Globus pallidus (tissue), 1 donor: Measurements from ENCODE around the gene TTC7B.

Source experiments
- DNase-seq: peaks from one replicate; pipeline ENCODE4 v3.0.0-alpha.2; 2015; ENCODE audit warnings: low spot score

TTC7B gene

GRCh38 chr14:90617961-90618360 is 198.3 kb downstream of the TTC7B start:
- no peak for DNase-seq

- DNase-seq = no peak
These were observed 199.3 kb downstream of the TTC7B start for GRCh38 chr14:90616881-90617280.

DNA sequence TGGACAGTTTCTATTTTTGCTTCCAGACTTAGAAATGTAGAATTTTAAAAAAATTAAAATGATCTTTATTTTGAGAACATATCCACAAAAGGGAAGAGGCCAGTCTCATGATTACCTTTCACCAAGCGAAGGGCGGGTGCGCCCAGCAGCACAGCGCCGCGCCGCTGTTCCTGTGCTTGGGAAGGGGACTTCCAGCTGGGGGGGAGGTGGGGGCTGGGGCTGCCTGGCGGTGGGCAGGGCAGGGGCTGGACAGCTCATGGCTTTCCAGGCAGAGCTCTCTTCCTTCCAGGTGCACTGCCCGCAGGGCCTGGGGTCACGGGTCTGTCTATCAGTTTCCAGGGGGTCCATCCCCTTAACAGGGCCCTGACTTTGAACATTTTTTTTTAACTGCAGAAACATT is 199.9 kb downstream of the TTC7B start:
- no peak for DNase-seq

GRCh38 chr14:90615517-90616060 is 200.6 kb downstream of the TTC7B start:
- no peak for DNase-seq

GRCh38 chr14:90614696-90615516 is 201.3 kb downstream of the TTC7B start:
- DNase-seq = no peak

DNA sequence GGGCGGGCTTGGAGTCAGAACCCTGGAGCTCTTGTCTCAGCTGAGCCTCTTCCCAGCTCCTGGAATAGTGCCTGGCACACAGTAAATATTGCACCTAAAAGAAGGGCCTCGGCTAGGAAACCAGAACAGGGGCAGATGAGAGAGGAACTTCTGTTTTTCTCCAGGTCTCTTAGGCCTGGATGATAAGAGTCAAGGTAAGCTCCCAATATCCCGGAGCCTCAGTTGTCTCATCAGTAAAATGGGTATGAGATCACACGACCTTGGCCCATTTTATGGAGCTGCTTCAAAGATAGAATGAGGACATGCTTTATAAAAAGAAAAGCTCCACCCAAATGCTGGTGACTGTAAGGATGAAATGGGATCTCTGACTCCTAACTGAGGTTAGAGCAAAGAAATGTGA is 202.2 kb downstream of the TTC7B start:
- no peak for DNase-seq

DNA sequence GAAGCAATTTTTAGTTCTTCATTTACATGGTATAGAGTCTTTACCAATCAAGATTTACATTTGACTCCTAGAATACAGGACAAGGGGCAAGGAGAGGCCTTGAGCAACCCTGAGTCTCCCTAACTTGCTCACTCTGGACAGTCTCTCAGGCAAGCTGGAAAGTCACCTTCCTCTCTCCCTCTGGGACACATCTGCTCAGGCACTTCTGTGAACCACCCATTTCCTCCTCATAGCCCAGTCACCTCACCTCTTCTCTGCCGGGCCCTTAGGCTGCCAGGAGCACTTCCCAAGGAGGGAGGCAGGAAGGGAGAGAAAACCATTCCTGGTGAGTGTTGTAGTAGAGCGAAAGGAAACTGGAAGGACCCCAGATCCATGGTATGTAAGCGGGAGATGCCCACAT is 202.8 kb downstream of the TTC7B start:
- DNase-seq = no peak

DNA sequence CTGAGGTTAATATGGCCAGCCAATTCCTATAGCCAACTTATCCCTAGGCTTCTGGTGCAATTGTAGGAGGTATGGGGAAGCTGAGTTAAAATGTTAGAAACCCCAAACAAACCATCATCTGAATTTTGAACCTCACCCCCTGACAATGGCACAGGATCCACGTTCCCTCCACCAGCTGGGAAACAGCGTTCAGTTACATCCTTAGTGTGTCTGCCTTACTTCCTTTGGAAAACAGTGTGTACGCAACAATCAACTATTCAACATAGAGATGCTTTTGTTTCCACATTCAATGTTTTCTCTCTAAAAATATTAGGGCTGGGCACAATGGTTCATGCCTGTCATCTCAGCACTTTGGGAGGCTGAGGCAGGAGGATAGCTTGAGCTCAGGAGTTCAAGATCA is 203.4 kb downstream of the TTC7B start:
- DNase-seq = no peak

DNA sequence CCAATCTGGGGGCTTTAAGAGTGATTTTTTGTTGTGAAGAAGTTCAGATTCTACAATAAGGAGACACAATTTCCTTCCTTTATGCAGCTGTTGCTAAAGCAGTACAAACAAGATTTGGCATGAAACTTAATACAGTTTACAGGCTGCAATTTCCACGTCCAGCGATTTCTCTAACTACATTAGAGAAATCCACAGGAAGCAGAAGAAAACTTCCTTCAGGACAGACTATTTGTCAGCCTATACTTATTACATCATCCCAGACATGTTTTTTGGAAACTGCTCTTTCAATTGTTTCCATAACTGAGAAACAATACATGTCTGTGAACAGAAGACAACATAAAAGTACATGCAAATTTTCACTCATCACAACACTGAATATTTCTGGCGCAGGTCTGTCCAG is 204.3 kb downstream of the TTC7B start:
- no peak for DNase-seq

GRCh38 chr14:90611501-90611900 is 204.7 kb downstream of the TTC7B start:
- no peak for DNase-seq

GRCh38 chr14:90610346-90611040 is 205.7 kb downstream of the TTC7B start:
- DNase-seq = no peak

DNA sequence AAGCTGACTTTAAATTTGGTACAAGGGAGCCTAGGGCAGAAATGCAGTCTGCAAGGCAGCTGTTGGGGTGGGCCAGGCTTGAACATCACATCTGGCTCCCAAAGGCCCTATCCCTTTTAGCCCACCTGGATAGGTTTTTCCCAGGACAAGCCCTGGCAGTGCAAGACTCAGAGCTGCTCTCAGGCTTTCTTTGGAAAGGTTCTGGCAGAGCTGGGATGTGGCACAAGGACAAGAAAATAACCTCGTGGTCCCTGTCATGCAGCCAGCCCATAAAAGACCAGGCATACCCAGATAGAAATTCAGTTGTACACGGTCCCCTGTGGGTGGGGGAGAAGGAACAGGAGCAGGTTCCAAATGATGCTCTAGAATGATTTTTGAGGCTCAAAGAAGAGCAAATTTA is 206.9 kb downstream of the TTC7B start:
- no peak for DNase-seq

DNA sequence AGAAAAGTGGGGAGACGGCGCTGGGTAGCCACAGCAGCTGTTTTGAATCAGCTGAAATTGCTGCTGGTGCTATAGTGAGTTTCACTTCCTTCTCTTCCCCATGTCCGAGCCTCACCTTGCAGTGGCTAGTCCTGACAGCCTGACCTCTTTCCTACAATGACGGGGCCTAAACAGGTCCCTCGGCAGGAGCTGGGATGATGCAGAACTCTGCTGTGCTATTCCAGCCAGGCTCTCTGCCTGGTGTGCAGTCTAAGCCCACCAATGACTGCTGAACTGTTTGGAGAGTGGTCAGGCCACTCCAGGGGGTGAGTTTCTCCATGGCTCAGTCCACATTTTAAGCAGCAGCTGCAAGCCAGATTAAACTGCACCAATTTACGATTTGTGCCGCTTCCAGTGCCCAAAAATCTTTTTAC is 207.3 kb downstream of the TTC7B start:
- no peak for DNase-seq

- DNase-seq = no peak
These were observed 207.9 kb downstream of the TTC7B start for GRCh38 chr14:90608281-90608680.

GRCh38 chr14:90607141-90607540 is 209.1 kb downstream of the TTC7B start:
- DNase-seq = peak; percentile 58

- DNase-seq = no peak
These were observed 209.8 kb downstream of the TTC7B start for GRCh38 chr14:90606434-90606833.

DNA sequence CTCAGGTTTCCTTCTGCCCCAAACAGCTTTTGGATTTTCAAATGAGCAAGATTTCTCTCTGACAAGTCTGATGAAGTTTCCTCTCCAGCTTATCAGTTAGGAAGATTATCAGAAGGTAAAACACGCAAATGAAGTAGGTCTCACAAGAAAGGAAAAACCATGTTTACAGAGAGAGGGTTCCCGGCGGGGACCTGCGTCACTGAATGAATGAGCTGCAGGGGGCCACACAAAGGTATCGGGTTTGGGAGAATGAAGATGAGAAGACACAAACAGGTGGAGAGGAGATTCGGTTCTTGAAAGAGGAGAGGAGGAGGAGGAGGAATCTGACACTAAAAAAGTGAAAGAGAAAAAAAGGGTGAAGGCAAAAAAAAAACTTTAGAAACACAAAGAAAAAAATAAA is 210.8 kb downstream of the TTC7B start:
- DNase-seq = no peak

- DNase-seq = no peak
These were observed 211.9 kb downstream of the TTC7B start for GRCh38 chr14:90604356-90604755.

DNA sequence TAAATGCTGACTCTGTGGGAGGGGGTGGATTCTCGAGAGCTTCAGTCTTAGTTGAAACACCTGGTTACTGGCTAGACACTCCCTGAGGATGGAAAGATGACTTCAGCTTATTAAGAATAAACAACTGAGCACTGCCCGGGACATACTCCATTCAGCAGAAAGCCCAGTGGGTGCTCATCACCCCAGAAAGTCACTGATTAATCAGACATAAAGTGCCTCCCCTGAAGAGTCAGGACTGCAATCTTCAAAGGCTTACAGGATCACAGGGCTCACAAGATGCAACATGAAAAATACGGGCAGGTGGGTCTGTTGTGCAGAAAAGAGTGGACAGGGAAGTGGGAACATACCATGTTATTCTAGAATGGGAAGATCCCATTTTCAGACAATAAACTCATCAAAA is 212.4 kb downstream of the TTC7B start:
- no peak for DNase-seq

DNA sequence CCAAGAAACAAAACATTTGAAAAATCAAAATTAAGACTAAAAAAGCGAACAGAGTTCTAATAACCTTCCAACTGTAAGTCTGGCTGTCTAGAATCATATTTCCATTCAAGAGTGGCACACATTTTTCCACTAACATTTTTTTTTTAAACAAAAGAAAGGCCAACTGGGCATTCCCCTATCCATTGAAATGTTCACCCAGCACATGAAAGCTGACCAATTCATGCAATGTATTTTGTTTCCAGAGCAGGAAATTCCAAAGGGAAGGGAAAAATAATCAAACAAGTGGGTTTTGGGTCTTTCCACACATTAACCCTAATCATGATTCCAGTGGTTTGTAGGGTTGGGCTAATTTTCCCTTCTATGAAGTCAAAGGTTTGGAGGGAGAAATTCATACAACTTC is 212.9 kb downstream of the TTC7B start:
- DNase-seq = no peak

DNA sequence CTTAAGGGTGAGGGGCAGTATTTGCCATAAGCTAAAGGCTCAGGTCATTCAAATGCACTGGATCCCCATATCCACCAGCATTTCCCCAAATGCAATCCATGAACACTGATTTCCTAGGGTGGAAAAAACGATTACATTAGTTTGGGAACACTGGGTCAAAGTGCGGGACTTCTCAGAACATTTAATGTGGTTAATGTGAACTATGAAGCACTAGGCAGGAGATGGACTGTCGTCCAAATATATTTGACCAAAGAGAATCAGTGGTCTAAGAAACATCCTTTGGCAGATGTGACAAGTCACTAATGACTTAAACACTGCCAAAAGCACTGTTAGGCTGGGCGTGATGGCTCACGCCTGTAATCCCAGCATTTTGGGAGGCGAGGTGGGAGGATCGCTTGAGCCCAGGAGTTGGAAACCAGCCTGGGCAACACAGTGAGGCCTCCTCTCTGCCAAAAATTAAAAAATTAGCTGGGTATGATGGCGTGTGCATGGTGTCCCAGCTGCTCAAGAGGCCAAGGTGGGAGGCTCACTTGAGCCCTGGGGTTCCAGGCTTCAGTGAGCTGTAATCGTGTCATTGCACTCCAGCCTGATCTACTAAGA is 214.0 kb downstream of the TTC7B start:
- DNase-seq = no peak

- no peak for DNase-seq
These were observed 214.7 kb downstream of the TTC7B start for GRCh38 chr14:90601563-90601962.

- no peak for DNase-seq
These were observed 215.6 kb downstream of the TTC7B start for GRCh38 chr14:90600619-90601018.
